ENCODE results near the gene PPP5C.

GRCh38 chr19:46391296-46392251, 44.7 kb downstream of the PPP5C start:
- no peak for TF ChIP-seq CTCF (IDR thresholded peaks at IDR 0.05 in 4 of 5, conservative IDR thresholded peaks at IDR 0.05 in 1 of 5)
- TF ChIP-seq POLR2A (IDR thresholded peaks at IDR 0.05): no peak

Measured in gastrocnemius medialis (tissue), 4 donors.